ENCODE data around the gene CHD9. TPM values are rescaled to one million over a fixed set of nuclear protein-coding genes. Genes with fewer than 3 reads are reported as not detected.

Gene CHD9
- total RNA-seq, 1 experiment from 2014 or later = 25.4 TPM

DNA sequence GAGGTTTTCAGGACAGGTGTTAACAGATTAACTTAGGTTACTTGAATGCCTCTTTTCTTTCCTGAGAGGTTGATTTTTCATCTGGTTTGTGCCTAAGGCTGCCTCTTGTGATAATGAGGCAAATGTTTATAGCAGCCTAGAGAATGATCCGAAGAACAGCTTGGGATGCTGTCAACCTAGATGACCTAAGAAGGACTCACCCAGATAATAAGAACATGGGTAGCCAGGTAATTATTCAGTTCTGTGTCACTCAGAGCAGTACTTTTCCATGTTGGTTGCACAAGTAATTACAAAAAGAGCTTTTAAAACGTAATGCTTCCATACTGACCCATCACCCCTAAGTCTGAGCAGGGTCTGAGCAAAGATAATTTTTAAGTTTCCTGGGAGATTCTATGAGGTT, 60.3 kb downstream of the CHD9 start:
- ChIA-PET POLR2A (no interaction called here), CTCF (no interaction called here)
- no peaks in the 10 kb centered on the region for H3K9me3 ChIP-seq (ENCODE audit: control insufficient read depth, insufficient read depth, low read depth, low read length)
- in situ Hi-C loops (cut with HindIII; ENCODE audit: low pct_unique_long_range_greater_than_20kb, low sequenced_read_pairs) (no loop called here), intact Hi-C loops (cut with micrococcal nuclease; ENCODE audit: unreplicated experiment) (no loop called here)
- DNase-seq (ENCODE audit: low read depth, low spot score) (no peak), ATAC-seq (no peak)
- H3K36me3 ChIP-seq (ENCODE audit: control insufficient read depth, insufficient read depth, low read length) = no peaks in the 10 kb centered on the region
- H3K27ac ChIP-seq (ENCODE audit: low read length) = no peak overlapping the region
- no peaks in the 10 kb centered on the region for H3K27me3 ChIP-seq (ENCODE audit: control insufficient read depth, insufficient read depth, low read length)
- TF ChIP-seq, protein P1, sequence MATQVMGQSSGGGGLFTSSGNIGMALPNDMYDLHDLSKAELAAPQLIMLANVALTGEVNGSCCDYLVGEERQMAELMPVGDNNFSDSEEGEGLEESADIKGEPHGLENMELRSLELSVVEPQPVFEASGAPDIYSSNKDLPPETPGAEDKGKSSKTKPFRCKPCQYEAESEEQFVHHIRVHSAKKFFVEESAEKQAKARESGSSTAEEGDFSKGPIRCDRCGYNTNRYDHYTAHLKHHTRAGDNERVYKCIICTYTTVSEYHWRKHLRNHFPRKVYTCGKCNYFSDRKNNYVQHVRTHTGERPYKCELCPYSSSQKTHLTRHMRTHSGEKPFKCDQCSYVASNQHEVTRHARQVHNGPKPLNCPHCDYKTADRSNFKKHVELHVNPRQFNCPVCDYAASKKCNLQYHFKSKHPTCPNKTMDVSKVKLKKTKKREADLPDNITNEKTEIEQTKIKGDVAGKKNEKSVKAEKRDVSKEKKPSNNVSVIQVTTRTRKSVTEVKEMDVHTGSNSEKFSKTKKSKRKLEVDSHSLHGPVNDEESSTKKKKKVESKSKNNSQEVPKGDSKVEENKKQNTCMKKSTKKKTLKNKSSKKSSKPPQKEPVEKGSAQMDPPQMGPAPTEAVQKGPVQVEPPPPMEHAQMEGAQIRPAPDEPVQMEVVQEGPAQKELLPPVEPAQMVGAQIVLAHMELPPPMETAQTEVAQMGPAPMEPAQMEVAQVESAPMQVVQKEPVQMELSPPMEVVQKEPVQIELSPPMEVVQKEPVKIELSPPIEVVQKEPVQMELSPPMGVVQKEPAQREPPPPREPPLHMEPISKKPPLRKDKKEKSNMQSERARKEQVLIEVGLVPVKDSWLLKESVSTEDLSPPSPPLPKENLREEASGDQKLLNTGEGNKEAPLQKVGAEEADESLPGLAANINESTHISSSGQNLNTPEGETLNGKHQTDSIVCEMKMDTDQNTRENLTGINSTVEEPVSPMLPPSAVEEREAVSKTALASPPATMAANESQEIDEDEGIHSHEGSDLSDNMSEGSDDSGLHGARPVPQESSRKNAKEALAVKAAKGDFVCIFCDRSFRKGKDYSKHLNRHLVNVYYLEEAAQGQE (IDR thresholded peaks at IDR 0.05; ENCODE audit: insufficient read depth in 1 of 2, low read depth in 2 of 2, low read length in 1 of 2) = no peak
- TF ChIP-seq SIN3A (IDR thresholded peaks at IDR 0.05; ENCODE audit: borderline replicate concordance, insufficient read depth, low read depth, low read length) = no peak
- no peak for TF ChIP-seq TCF7L2 (IDR thresholded peaks at IDR 0.05; ENCODE audit: low read depth, low read length)
- TF ChIP-seq, protein P2, sequence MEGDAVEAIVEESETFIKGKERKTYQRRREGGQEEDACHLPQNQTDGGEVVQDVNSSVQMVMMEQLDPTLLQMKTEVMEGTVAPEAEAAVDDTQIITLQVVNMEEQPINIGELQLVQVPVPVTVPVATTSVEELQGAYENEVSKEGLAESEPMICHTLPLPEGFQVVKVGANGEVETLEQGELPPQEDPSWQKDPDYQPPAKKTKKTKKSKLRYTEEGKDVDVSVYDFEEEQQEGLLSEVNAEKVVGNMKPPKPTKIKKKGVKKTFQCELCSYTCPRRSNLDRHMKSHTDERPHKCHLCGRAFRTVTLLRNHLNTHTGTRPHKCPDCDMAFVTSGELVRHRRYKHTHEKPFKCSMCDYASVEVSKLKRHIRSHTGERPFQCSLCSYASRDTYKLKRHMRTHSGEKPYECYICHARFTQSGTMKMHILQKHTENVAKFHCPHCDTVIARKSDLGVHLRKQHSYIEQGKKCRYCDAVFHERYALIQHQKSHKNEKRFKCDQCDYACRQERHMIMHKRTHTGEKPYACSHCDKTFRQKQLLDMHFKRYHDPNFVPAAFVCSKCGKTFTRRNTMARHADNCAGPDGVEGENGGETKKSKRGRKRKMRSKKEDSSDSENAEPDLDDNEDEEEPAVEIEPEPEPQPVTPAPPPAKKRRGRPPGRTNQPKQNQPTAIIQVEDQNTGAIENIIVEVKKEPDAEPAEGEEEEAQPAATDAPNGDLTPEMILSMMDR (IDR thresholded peaks at IDR 0.05) = no peak
- no peak for TF ChIP-seq POLR2AphosphoS5 (IDR thresholded peaks at IDR 0.05; ENCODE audit: low read depth, low read length)
- no TSS peak for BruUV-seq (replicated peaks)
- no peaks in the 10 kb centered on the region for H3K4me1 ChIP-seq (ENCODE audit: control insufficient read depth, insufficient read depth, low read length)
- no peak overlapping the region for H3K4me3 ChIP-seq (ENCODE audit: low read depth in 2 of 2, low read length in 2 of 2)

DNA sequence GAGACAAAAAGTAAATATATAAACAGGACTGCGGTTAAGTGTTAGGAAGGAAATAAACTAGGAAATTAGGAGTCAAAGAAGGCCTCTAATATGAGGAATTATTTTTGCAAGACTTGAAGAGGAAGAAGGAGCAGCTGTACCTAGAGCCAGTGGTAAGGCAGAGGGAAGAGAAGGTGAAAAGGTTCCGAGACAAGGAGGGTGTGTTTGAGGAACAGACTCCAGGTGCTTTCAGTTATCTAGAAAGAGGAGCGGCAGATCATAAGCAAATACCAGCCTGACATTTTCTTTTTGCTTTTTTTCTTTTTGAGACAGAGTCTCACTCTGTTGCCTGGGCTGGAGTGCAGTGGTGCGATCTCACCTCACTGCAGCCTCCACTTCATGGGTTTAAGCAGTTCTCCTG, 61.0 kb downstream of the CHD9 start:
- no peaks in the 10 kb centered on the region for H3K27me3 ChIP-seq (ENCODE audit: control insufficient read depth, insufficient read depth, low read length)
- no peaks in the 10 kb centered on the region for H3K9me3 ChIP-seq (ENCODE audit: control insufficient read depth, insufficient read depth, low read depth, low read length)
- no peaks in the 10 kb centered on the region for H3K4me1 ChIP-seq (ENCODE audit: control insufficient read depth, insufficient read depth, low read length)
- intact Hi-C loops (cut with micrococcal nuclease; ENCODE audit: unreplicated experiment) (no loop called here), in situ Hi-C loops (cut with HindIII; ENCODE audit: low pct_unique_long_range_greater_than_20kb, low sequenced_read_pairs) (no loop called here)
- no peaks in the 10 kb centered on the region for H3K36me3 ChIP-seq (ENCODE audit: control insufficient read depth, insufficient read depth, low read length)
- TF ChIP-seq POLR2AphosphoS5 (IDR thresholded peaks at IDR 0.05; ENCODE audit: low read depth, low read length) = no peak
- TF ChIP-seq, protein P1 (IDR thresholded peaks at IDR 0.05; ENCODE audit: insufficient read depth in 1 of 2, low read depth in 2 of 2, low read length in 1 of 2) = no peak
- no peak for TF ChIP-seq SIN3A (IDR thresholded peaks at IDR 0.05; ENCODE audit: borderline replicate concordance, insufficient read depth, low read depth, low read length)
- TF ChIP-seq TCF7L2 (IDR thresholded peaks at IDR 0.05; ENCODE audit: low read depth, low read length) = no peak
- TF ChIP-seq, protein P2 (IDR thresholded peaks at IDR 0.05) = no peak
- no TSS peak for BruUV-seq (replicated peaks)
- DNase-seq (ENCODE audit: low read depth, low spot score) (no peak), ATAC-seq (no peak)
- ChIA-PET POLR2A (no interaction called here), CTCF (no interaction called here)
- no peak overlapping the region for H3K4me3 ChIP-seq (ENCODE audit: low read depth in 2 of 2, low read length in 2 of 2)
- no peak overlapping the region for H3K27ac ChIP-seq (ENCODE audit: low read length)
